ENCODE results near the gene NAA50. TPM values are rescaled to one million over a fixed set of nuclear protein-coding genes. Genes with fewer than 3 reads are reported as not detected.
A peak's percentile ranks its signal among the peaks of the same experiment; 100 is the strongest.

NAA50 gene
- total RNA-seq, 1 donor from 2014 or later = 138 TPM

DNA sequence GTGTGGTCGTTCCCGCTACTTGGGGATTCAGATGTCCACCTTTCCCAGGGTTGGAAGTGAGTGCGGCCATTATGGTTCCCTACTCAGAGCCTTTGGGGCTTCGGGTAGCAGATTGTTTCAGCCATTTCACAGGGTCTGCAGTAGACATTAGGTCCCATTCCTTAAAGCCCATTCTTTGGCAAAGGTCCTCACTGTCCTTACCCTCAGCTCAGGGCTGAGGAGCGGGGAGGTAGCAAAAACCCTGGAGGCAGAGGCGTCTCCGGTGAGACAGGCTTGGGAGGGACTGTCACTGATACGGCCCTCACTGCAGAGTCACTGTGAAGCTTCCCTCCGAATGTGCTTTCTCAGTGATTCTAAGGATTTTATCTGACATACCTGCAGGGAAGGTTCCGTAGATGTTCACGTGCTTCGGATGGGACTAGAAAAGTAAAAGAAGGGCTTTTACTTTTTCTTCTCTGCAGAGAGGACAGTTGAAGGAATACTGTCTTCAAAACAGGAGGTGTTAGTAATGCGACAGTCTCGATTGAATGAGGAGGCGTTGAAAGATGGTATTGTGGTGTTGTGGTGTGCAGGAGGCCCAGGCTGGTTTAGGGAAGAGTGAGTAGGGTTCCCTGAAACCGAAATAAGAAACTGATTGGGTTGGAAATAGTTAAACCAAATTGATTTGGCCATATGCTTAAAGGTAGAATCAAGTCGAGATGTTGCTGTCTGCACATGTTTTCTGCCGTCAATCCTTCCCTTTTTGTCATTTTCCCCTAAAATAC, 1.4 kb upstream of the NAA50 start:
- DNase-seq (ENCODE audit: low read depth, low spot score) = no peak
- H3K27ac Mint-ChIP-seq (ENCODE audit: unreplicated experiment) = peak overlapping the region; percentile 100
- H3K36me3 Mint-ChIP-seq (ENCODE audit: low read depth) = no peaks in the 10 kb centered on the region
- H3K27me3 Mint-ChIP-seq (ENCODE audit: low read depth) = no peaks in the 10 kb centered on the region
- H3K4me3 Mint-ChIP-seq = peak overlapping the region; percentile 97
- TF ChIP-seq, protein P1, sequence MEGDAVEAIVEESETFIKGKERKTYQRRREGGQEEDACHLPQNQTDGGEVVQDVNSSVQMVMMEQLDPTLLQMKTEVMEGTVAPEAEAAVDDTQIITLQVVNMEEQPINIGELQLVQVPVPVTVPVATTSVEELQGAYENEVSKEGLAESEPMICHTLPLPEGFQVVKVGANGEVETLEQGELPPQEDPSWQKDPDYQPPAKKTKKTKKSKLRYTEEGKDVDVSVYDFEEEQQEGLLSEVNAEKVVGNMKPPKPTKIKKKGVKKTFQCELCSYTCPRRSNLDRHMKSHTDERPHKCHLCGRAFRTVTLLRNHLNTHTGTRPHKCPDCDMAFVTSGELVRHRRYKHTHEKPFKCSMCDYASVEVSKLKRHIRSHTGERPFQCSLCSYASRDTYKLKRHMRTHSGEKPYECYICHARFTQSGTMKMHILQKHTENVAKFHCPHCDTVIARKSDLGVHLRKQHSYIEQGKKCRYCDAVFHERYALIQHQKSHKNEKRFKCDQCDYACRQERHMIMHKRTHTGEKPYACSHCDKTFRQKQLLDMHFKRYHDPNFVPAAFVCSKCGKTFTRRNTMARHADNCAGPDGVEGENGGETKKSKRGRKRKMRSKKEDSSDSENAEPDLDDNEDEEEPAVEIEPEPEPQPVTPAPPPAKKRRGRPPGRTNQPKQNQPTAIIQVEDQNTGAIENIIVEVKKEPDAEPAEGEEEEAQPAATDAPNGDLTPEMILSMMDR (conservative IDR thresholded peaks at IDR 0.05) = no peak
- peaks cover 49% of the 10 kb centered on the region for H3K4me1 Mint-ChIP-seq
- H3K9me3 Mint-ChIP-seq = no peaks in the 10 kb centered on the region

DNA sequence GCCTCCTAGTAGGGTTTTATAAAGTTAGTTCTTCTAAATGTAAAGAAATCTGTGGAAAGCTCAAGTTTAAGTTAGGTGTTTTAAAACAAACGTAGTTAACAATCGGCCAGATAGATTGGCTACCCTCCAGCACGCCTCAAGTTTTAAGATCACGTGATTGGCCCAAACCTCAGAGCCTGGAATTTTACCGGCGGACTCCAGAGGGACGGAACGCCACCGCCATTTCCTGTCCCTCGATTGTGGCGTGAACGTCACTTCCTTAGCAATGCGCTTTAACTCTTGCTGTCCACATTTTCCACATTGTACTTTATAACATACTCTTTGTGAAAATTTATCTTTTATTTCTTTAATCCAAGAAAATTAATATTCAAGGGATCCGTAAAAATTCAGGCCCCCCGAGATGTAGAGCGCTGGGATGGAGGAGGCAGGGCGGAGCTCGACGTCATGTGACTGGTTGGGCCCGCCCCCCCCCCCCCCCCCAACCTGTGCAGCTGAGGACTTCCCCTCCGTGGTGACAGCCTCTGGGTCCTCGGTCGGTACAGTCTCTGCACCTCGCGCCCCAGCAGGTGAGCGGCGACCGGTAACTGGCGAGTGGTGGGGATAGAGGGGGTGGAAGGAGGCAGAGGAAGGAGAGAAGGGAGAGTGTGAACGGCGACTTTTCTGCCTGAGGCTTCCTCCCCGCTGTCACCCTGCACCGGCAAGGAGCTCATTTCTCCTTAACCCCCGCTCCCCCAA, 666 bp upstream of the NAA50 start, which contains the start of gene ATP6V1A:
Gene ATP6V1A, plus strand, starts transcription at position 488 of the 735 bp plus-strand sequence. CDS start 31,719 bp downstream, outside the sequence.
- Mint-ChIP-seq H3K9me3 (no peaks in the 10 kb centered on the region), H3K36me3 (ENCODE audit: low read depth) (no peaks in the 10 kb centered on the region), H3K27me3 (ENCODE audit: low read depth) (no peaks in the 10 kb centered on the region), H3K4me3 (peak within 1 kb of the TSS; percentile 97), H3K27ac (ENCODE audit: unreplicated experiment) (peak within 1 kb of the TSS; percentile 100), H3K4me1 (peaks cover 49% of the 10 kb centered on the region)
- peak; percentile 71 for DNase-seq (ENCODE audit: low read depth, low spot score)
- TF ChIP-seq, protein P1 (conservative IDR thresholded peaks at IDR 0.05) = no peak

DNA sequence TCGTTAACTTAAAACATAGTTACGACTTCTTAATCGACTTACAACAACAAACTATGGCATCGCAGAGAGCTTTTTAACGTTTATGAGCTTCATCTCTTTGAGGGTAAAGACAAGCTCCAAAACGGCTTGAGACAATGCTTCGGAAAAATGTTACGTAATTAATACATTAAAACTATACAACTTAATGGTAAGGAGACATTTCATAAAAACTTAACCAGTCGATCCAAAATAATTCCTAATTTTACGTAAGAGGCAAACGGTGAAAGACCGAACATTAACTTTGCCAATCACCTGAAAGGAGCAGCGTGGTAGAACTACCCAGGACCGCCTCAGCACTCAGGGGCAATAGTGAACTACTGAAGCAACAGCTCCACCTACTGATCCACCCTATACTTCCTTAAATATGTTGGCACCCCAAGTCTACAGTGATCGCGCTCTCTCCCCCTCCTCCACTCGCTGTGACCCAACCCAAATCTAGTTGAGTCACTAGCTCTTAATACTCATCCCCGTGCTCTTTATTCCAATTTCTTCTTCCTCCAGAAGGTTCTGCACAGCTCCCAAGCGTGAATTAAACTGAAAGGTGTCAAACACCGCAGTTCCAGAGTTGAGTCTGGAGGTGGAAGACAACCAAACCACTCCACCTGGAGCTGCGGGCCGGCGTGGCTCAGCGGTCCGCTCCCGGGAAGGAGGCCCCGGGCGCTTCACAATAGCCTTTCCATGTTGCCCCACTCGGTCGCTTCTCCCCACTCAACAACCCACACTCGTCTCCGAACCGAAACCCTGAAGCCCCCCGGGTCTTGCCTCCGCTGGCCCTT, 901 bp downstream of the NAA50 start:
- peak overlapping the region; percentile 97 for H3K4me3 Mint-ChIP-seq
- TF ChIP-seq, protein P1 (conservative IDR thresholded peaks at IDR 0.05) = peak; percentile 68
- peak; percentile 39 for DNase-seq (ENCODE audit: low read depth, low spot score)
- H3K36me3 Mint-ChIP-seq (ENCODE audit: low read depth) = no peaks in the 10 kb centered on the region
- peaks cover 59% of the 10 kb centered on the region for H3K4me1 Mint-ChIP-seq
- H3K27me3 Mint-ChIP-seq (ENCODE audit: low read depth) = no peaks in the 10 kb centered on the region
- H3K27ac Mint-ChIP-seq (ENCODE audit: unreplicated experiment) = peak overlapping the region; percentile 99
- H3K9me3 Mint-ChIP-seq = no peaks in the 10 kb centered on the region

DNA sequence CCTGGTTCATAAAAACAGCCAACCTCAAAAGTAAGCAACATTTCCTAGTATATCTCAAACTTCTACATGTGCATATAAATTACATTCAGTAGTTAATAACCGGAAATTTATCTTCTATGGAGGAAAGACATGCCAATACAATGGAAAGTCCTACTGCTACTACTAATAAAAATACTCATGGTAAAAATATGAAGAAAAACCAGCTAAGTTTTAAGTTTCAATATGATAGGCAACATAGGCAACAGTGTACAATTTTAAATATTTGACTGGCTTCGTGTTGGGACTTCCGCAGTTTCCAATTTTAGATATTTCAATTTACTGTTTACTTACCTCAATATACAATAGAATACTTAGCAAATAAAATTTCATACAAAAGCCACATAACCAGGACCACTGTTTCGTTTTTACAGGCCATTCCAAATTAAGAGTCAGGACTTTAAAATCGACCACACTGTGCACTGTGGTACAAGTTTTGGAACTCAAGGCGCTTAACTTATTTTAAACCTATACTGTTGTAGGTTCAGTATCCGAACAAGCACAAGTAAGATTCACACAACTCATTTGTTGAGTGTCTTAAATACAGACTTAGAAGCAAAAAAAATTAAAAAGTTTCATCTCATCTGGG, 2.9 kb downstream of the NAA50 start:
- Mint-ChIP-seq H3K36me3 (ENCODE audit: low read depth) (no peaks in the 10 kb centered on the region), H3K4me1 (peaks cover 54% of the 10 kb centered on the region), H3K27ac (ENCODE audit: unreplicated experiment) (no peak overlapping the region), H3K9me3 (no peaks in the 10 kb centered on the region), H3K4me3 (peak overlapping the region; percentile 97), H3K27me3 (ENCODE audit: low read depth) (no peaks in the 10 kb centered on the region)
- TF ChIP-seq, protein P1 (conservative IDR thresholded peaks at IDR 0.05) = peak; percentile 12
- DNase-seq (ENCODE audit: low read depth, low spot score) = no peak

DNA sequence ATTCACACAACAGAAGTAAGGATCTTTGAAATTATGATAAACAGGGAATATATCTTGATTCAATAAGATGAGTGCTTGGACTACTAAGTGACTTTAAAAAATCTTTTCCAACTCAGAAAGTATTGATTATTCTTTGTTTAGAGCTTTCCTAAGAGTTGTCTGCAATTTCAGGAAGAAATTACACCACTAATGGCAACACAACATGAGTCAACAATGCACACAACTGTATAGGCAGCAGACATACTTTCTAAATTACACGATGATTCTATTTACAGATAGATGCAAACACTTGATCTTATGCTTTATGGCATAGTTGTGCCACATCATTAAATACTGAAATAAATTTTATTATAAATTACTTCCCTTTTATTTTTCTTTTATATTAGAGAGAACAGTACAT, 4.4 kb downstream of the NAA50 start:
- no peak for DNase-seq (ENCODE audit: low read depth, low spot score)
- Mint-ChIP-seq H3K27ac (ENCODE audit: unreplicated experiment) (no peak overlapping the region), H3K27me3 (ENCODE audit: low read depth) (no peaks in the 10 kb centered on the region), H3K9me3 (no peaks in the 10 kb centered on the region), H3K36me3 (ENCODE audit: low read depth) (no peaks in the 10 kb centered on the region), H3K4me1 (peaks cover 61% of the 10 kb centered on the region), H3K4me3 (no peak overlapping the region)
- TF ChIP-seq, protein P1 (conservative IDR thresholded peaks at IDR 0.05) = no peak
